ENCODE measurements around the gene ZNF791. TPM values are rescaled to one million over a fixed set of nuclear protein-coding genes. Genes with fewer than 3 reads are reported as not detected.
A peak's percentile ranks its signal among the peaks of the same experiment; 100 is the strongest.

ZNF791 gene
- total and polyA plus RNA-seq, 2 experiments from 2014 or later: 12.2 to 15.3 TPM

DNA sequence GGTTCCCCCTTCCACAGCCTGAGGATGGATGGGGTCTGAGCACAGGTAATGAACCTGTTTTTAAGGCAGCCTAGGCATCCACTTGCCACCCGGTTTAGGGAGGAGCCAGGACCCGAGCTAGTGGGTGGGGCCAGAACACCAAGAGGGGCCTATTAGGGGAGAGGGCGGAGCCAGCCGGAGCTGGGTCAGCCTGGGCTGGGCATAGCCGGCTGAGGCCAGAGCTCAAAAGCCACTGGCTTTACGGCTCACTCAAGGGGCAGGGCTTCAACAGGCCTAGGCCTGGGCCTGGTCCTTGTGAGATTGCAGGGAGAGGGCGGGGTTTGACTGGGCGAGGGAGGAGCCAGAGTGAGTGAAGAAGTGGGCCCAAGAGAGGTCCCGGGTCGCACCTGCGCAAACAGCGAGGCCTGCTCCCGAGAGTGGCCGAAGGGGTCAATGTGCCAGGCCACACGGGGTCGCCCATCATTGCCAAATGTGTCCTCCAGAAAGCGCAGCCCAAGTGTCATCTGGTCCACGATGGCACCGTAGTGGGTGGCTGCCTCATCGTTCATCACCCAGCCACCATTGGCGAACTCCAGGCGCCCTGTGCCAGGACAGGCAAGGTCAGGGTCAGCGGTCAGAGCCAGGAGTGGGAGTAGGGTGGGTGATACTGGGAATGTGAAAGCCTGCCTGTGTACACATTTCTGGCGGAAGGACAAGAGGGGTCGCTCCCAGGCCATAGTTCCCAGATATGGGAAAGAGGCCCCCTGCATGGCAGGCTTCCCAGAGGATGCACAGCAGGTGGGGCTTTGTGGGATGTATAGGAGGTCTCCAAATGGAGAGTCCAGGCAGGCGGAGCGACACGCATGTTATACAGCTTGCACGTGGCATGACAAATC, 53.9 kb downstream of the ZNF791 start:
- ATAC-seq: peak; percentile 88

More for the DNA sequence above, 53.9 kb downstream of the ZNF791 start:
- Histone ChIP-seq H3K4me3 (no peak overlapping the region), H4K20me1 (replicated peaks; ENCODE audit: insufficient read depth) (no peaks in the 10 kb centered on the region; the same call in 1 of the 2 replicates), H2AFZ (no peak overlapping the region), H3K79me2 (replicated peaks; ENCODE audit: insufficient read depth) (peaks cover 19% of the 10 kb centered on the region), H3K9me2 (ENCODE audit: insufficient read depth) (no peaks in the 10 kb centered on the region), H3K36me3 (ENCODE audit: insufficient read depth) (0 out of 2 replicates have a peak, but pooled peaks cover 5% of the 10 kb centered on the region), H3K4me2 (no peak overlapping the region), H3K4me1 (ENCODE audit: insufficient read depth) (peaks cover 17% of the 10 kb centered on the region), H3K27ac (ENCODE audit: low read depth) (no peak overlapping the region), H3K27me3 (ENCODE audit: insufficient read depth) (no peaks in the 10 kb centered on the region), H3F3A (replicated peaks; ENCODE audit: low read depth) (peaks cover 14% of the 10 kb centered on the region; the same call in 1 of the 2 replicates)
- Mint-ChIP-seq H3K4me3 (peak overlapping the region; percentile 97; the same call in 2 of the 3 replicates), H3K9me3 (no peaks in the 10 kb centered on the region; the same call in 2 of the 3 replicates), H3K27me3 (ENCODE audit: insufficient read depth, low read depth, poor library complexity) (peaks cover 19% of the 10 kb centered on the region), H3K4me1 (peaks cover 29% of the 10 kb centered on the region), H3K36me3 (ENCODE audit: low read depth) (peaks cover 30% of the 10 kb centered on the region), H3K27ac (peak overlapping the region; percentile 56; the same call in 1 of the 2 replicates)
- TF ChIP-seq, protein P1, sequence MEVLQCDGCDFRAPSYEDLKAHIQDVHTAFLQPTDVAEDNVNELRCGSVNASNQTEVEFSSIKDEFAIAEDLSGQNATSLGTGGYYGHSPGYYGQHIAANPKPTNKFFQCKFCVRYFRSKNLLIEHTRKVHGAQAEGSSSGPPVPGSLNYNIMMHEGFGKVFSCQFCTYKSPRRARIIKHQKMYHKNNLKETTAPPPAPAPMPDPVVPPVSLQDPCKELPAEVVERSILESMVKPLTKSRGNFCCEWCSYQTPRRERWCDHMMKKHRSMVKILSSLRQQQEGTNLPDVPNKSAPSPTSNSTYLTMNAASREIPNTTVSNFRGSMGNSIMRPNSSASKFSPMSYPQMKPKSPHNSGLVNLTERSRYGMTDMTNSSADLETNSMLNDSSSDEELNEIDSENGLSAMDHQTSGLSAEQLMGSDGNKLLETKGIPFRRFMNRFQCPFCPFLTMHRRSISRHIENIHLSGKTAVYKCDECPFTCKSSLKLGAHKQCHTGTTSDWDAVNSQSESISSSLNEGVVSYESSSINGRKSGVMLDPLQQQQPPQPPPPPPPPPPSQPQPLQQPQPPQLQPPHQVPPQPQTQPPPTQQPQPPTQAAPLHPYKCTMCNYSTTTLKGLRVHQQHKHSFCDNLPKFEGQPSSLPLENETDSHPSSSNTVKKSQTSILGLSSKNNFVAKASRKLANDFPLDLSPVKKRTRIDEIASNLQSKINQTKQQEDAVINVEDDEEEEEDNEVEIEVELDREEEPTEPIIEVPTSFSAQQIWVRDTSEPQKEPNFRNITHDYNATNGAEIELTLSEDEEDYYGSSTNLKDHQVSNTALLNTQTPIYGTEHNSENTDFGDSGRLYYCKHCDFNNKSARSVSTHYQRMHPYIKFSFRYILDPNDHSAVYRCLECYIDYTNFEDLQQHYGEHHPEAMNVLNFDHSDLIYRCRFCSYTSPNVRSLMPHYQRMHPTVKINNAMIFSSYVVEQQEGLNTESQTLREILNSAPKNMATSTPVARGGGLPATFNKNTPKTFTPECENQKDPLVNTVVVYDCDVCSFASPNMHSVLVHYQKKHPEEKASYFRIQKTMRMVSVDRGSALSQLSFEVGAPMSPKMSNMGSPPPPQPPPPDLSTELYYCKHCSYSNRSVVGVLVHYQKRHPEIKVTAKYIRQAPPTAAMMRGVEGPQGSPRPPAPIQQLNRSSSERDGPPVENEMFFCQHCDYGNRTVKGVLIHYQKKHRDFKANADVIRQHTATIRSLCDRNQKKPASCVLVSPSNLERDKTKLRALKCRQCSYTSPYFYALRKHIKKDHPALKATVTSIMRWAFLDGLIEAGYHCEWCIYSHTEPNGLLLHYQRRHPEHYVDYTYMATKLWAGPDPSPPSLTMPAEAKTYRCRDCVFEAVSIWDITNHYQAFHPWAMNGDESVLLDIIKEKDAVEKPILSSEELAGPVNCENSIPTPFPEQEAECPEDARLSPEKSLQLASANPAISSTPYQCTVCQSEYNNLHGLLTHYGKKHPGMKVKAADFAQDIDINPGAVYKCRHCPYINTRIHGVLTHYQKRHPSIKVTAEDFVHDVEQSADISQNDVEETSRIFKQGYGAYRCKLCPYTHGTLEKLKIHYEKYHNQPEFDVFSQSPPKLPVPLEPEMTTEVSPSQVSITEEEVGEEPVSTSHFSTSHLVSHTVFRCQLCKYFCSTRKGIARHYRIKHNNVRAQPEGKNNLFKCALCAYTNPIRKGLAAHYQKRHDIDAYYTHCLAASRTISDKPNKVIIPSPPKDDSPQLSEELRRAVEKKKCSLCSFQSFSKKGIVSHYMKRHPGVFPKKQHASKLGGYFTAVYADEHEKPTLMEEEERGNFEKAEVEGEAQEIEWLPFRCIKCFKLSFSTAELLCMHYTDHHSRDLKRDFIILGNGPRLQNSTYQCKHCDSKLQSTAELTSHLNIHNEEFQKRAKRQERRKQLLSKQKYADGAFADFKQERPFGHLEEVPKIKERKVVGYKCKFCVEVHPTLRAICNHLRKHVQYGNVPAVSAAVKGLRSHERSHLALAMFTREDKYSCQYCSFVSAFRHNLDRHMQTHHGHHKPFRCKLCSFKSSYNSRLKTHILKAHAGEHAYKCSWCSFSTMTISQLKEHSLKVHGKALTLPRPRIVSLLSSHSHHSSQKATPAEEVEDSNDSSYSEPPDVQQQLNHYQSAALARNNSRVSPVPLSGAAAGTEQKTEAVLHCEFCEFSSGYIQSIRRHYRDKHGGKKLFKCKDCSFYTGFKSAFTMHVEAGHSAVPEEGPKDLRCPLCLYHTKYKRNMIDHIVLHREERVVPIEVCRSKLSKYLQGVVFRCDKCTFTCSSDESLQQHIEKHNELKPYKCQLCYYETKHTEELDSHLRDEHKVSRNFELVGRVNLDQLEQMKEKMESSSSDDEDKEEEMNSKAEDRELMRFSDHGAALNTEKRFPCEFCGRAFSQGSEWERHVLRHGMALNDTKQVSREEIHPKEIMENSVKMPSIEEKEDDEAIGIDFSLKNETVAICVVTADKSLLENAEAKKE (CRISPR knock-in tag; IDR thresholded peaks at IDR 0.05): no peak
- TF ChIP-seq NANOG (IDR thresholded peaks at IDR 0.05; ENCODE audit: borderline replicate concordance) (no peak), EZH2 (IDR thresholded peaks at IDR 0.05; ENCODE audit: low read depth, unreplicated experiment) (no peak), ZNF114 (CRISPR knock-in tag; IDR thresholded peaks at IDR 0.05) (no peak), ZNF331 (CRISPR knock-in tag; IDR thresholded peaks at IDR 0.05; ENCODE audit: low read depth) (no peak), STAT1 (IDR thresholded peaks at IDR 0.05; ENCODE audit: unreplicated experiment) (no peak)
- TF ChIP-seq, protein P2, sequence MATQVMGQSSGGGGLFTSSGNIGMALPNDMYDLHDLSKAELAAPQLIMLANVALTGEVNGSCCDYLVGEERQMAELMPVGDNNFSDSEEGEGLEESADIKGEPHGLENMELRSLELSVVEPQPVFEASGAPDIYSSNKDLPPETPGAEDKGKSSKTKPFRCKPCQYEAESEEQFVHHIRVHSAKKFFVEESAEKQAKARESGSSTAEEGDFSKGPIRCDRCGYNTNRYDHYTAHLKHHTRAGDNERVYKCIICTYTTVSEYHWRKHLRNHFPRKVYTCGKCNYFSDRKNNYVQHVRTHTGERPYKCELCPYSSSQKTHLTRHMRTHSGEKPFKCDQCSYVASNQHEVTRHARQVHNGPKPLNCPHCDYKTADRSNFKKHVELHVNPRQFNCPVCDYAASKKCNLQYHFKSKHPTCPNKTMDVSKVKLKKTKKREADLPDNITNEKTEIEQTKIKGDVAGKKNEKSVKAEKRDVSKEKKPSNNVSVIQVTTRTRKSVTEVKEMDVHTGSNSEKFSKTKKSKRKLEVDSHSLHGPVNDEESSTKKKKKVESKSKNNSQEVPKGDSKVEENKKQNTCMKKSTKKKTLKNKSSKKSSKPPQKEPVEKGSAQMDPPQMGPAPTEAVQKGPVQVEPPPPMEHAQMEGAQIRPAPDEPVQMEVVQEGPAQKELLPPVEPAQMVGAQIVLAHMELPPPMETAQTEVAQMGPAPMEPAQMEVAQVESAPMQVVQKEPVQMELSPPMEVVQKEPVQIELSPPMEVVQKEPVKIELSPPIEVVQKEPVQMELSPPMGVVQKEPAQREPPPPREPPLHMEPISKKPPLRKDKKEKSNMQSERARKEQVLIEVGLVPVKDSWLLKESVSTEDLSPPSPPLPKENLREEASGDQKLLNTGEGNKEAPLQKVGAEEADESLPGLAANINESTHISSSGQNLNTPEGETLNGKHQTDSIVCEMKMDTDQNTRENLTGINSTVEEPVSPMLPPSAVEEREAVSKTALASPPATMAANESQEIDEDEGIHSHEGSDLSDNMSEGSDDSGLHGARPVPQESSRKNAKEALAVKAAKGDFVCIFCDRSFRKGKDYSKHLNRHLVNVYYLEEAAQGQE (IDR thresholded peaks at IDR 0.05; ENCODE audit: unreplicated experiment): no peak
- DNase-seq (ENCODE audit: low spot score): peak; percentile 97

Measured in GM23338 (cell line).